NB4 (cell line): ENCODE measurements around the gene TMEM121B.
A peak's percentile ranks its signal among the peaks of the same experiment; 100 is the strongest.

Experiments
- DNase-seq: peaks from one replicate; pipeline ENCODE4 v3.0.0; 2010; ENCODE audit warnings: low read depth
- H3K4me3 ChIP-seq: one replicate; pipeline ENCODE4 v1.5.1; 2011; ENCODE audit warnings: mild to moderate bottlenecking, low read depth, low read length, moderate library complexity
- MYC ChIP-seq: IDR thresholded peaks from 2 replicates; pipeline ENCODE4 v1.6.1; 2011; ENCODE audit warnings: low read depth, low read length
- POLR2A ChIP-seq: IDR thresholded peaks from 2 replicates; pipeline ENCODE4 v1.6.1; 2011; ENCODE audit warnings: mild to moderate bottlenecking; ENCODE audit not compliant: insufficient read length; ENCODE audit errors: extremely low read depth
- TF ChIP-seq, protein P1 (sequence below): IDR thresholded peaks from one replicate; pipeline ENCODE4 v1.5.1; 2012; ENCODE audit warnings: low read depth, low read length
- TF ChIP-seq, protein P2 (sequence below): IDR thresholded peaks from 2 replicates; pipeline ENCODE4 v1.6.1; 2011; ENCODE audit warnings: low read depth, low read length

The TMEM121B gene

DNA sequence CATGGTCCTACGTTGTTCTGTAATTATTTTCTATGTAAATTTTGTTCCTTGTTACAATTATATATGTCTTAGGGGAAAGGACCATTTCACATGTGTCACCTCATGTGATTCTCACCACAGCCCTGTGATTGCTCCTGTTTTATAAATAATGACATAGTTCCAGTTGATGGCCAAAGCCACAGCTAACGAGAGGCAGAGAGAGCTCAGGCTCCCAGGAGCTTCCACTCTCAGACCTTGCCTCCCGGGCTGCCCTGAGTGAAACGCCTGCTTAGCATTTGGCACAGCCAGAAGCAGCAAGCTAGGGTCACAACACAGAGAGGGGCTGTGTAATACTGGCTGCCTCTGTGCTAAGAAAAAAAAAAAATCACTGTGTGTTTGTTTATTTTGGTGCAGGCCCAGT is 5.9 kb downstream of the TMEM121B start:
- TF ChIP-seq POLR2A (no peak), MYC (no peak)
- TF ChIP-seq, protein P1, sequence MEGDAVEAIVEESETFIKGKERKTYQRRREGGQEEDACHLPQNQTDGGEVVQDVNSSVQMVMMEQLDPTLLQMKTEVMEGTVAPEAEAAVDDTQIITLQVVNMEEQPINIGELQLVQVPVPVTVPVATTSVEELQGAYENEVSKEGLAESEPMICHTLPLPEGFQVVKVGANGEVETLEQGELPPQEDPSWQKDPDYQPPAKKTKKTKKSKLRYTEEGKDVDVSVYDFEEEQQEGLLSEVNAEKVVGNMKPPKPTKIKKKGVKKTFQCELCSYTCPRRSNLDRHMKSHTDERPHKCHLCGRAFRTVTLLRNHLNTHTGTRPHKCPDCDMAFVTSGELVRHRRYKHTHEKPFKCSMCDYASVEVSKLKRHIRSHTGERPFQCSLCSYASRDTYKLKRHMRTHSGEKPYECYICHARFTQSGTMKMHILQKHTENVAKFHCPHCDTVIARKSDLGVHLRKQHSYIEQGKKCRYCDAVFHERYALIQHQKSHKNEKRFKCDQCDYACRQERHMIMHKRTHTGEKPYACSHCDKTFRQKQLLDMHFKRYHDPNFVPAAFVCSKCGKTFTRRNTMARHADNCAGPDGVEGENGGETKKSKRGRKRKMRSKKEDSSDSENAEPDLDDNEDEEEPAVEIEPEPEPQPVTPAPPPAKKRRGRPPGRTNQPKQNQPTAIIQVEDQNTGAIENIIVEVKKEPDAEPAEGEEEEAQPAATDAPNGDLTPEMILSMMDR = no peak
- TF ChIP-seq, protein P2, sequence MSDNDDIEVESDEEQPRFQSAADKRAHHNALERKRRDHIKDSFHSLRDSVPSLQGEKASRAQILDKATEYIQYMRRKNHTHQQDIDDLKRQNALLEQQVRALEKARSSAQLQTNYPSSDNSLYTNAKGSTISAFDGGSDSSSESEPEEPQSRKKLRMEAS = no peak
- peak; percentile 11 for DNase-seq
- H3K4me3 ChIP-seq = no peak overlapping the region

DNA sequence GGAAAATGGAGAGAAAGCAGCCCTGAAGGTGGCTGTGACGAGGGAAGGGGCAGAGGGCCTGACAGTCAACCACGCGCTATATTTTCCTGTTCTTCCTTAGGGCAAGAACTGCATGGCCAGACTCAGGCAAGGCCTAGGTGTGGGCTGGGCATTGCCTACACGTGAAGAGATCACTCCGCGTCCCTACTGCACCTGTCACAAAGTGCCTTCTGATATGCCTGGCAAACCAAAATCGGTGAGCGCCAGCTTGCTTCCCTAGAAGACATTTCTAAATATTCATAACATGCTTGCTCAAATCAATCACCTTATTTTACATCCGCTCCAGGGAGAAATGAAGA is 6.3 kb downstream of the TMEM121B start:
- TF ChIP-seq MYC (no peak), POLR2A (no peak)
- TF ChIP-seq, protein P2 = no peak
- TF ChIP-seq, protein P1 = no peak
- DNase-seq = peak; percentile 13
- H3K4me3 ChIP-seq = no peak overlapping the region

DNA sequence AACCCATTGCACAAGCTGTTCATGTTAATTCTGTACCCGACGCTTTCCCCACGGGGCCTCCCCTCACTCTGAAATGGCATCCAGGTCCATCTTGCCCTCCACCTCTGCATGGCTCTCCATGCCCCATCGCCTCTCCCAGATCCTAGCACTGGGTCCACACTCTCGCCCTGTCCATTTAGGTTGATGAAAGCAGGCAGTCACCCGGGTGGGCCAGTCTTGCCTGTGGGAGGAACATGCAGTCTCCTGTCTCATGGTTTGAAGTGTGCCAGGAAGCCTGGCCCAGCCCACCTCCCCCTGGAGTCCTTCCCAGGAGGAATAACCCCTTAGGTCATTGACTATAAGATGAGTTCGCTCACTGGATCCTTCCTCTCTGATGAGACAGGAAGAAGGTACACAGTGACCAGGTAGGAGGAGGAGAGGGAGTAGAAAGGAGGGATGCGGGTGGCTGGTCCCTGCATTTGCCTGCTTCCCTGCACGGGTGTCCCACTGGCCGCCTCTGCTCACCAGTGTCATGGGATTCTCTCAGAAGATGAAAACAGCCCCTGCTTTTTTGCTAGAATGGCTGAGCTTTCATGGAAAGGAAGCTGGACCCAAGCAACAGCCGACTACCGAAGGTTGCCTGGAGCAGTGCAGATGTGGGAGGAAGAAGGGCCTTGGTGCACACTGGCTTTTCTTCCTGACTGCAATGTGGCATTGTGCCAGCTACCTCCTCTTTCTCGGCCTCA is 6.8 kb downstream of the TMEM121B start:
- TF ChIP-seq, protein P1 = no peak
- TF ChIP-seq POLR2A (no peak), MYC (no peak)
- TF ChIP-seq, protein P2 = no peak
- H3K4me3 ChIP-seq = no peak overlapping the region
- peak; percentile 5 for DNase-seq

DNA sequence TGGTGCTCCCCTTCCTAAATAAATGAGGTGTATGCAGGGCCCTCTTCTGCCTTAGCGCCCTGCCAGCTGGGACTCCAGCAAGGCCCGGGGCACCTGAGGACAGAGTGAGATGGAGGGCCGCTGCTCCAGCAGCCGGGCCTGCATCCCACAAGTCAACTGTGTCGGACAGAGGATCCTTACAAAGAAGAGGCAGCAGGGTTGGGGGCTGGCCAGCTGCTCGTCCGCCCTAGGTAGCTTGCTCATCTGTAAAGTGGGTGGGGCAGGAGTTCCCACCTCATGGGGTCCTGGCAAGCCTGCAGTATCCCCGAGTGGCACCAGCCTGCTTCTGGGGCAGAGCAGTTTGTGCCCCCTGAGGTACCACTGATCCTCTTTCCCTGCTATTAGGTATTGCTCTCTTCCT is 7.6 kb downstream of the TMEM121B start:
- TF ChIP-seq, protein P1 = no peak
- TF ChIP-seq MYC (no peak), POLR2A (no peak)
- TF ChIP-seq, protein P2 = no peak
- no peak overlapping the region for H3K4me3 ChIP-seq
- DNase-seq = peak; percentile 9

DNA sequence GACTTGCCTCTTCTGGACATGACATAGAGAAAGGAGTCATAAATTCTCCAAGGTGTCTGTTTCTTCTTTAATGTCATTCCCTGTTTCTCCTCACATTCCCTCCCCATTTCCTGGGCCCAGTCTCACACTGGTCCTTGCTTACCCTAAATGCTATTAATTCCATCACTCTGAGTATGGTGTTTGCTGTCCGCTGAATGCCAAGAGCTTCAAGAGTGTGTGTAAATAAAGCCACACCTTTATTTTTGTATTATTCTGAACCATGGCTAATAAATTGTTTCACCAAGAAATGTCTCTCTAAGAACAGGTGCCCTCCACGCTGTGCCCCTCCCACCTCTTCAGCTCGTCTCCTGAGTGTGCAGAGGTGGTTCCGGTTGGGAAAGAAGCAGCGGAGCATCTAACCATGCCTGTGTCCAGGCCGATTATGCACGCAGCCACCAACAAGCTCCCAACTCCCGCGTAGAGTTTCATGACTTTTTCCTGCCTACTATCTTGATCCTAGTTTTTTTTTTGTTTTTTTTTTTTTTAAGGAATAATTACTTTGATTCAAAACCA is 8.6 kb downstream of the TMEM121B start:
- H3K4me3 ChIP-seq = no peak overlapping the region
- peak; percentile 4 for DNase-seq
- TF ChIP-seq, protein P2 = no peak
- TF ChIP-seq, protein P1 = no peak
- no peak for TF ChIP-seq MYC
- TF ChIP-seq POLR2A = no peak
